PFSK-1 (cell line): ENCODE measurements around the gene RHOXF1.

Experiments
- FOXP2 ChIP-seq: optimal IDR thresholded peaks from 2 replicates; pipeline ENCODE3; 2011; ENCODE audit warnings: borderline replicate concordance, control low read depth, inconsistent platforms; ENCODE audit not compliant: insufficient read depth; ENCODE audit errors: extremely low read length, extremely low read depth
- POLR2AphosphoS5 ChIP-seq: IDR thresholded peaks from 2 replicates; pipeline ENCODE4 v1.6.1; 2012; ENCODE audit warnings: low read depth, mild to moderate bottlenecking, control low read depth, low read length, moderate library complexity
- SIN3A ChIP-seq: IDR thresholded peaks from 2 replicates; pipeline ENCODE4 v1.6.1; 2012; ENCODE audit warnings: mild to moderate bottlenecking, low read length, moderate library complexity, borderline replicate concordance; ENCODE audit not compliant: insufficient read depth
- TAF1 ChIP-seq: IDR thresholded peaks from 2 replicates; pipeline ENCODE4 v1.6.1; 2012; ENCODE audit warnings: low read length, control low read depth, borderline replicate concordance; ENCODE audit not compliant: insufficient read depth
- TF ChIP-seq, protein P1 (sequence below), 2 experiments: IDR thresholded peaks; 2 replicates each; pipeline versions ENCODE4 v1.6.1 to v1.8.0; 2011 to 2012; ENCODE audit warnings: low read depth in 2 of 2, low read length in 2 of 2, control low read depth in 1 of 2, inconsistent platforms in 1 of 2, mild to moderate bottlenecking in 1 of 2, moderate library complexity in 1 of 2; ENCODE audit not compliant: insufficient read depth in 1 of 2

Gene RHOXF1

DNA sequence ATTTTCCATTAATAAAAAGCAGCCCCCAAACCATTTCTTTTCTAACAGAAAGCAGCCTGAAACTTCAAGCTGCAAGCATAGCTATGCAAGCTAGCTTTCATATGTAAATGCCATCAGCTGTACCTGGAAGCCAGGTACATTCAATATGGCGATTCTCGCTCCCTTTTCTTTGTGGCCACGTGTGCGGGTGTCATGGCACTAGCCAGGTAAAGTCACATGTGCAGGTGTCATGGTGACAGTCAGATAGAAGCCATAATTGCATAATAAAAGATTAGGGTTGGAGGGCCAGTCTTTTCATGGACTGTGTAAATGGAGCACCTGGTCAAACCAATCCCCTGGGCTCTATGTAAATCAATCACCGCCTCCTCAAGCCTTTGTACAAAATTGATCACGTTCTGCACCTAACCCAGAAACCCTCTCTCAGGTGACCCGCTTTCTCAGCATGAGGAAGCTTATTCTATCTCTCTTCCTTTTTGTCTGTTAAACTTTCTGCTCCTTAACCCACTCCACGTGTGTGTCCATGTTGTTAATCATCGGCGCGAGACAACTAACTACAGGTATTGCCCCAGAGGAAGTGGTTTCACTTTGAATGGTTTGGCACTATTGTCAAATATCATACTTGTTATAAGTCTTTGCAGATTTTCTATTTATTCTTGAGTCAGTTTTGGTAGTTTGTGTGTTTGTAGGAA is 24.7 kb upstream of the RHOXF1 start:
- TF ChIP-seq SIN3A, result no peak
- no peak for TF ChIP-seq FOXP2
- TF ChIP-seq, protein P1, sequence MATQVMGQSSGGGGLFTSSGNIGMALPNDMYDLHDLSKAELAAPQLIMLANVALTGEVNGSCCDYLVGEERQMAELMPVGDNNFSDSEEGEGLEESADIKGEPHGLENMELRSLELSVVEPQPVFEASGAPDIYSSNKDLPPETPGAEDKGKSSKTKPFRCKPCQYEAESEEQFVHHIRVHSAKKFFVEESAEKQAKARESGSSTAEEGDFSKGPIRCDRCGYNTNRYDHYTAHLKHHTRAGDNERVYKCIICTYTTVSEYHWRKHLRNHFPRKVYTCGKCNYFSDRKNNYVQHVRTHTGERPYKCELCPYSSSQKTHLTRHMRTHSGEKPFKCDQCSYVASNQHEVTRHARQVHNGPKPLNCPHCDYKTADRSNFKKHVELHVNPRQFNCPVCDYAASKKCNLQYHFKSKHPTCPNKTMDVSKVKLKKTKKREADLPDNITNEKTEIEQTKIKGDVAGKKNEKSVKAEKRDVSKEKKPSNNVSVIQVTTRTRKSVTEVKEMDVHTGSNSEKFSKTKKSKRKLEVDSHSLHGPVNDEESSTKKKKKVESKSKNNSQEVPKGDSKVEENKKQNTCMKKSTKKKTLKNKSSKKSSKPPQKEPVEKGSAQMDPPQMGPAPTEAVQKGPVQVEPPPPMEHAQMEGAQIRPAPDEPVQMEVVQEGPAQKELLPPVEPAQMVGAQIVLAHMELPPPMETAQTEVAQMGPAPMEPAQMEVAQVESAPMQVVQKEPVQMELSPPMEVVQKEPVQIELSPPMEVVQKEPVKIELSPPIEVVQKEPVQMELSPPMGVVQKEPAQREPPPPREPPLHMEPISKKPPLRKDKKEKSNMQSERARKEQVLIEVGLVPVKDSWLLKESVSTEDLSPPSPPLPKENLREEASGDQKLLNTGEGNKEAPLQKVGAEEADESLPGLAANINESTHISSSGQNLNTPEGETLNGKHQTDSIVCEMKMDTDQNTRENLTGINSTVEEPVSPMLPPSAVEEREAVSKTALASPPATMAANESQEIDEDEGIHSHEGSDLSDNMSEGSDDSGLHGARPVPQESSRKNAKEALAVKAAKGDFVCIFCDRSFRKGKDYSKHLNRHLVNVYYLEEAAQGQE (IDR thresholded peaks at IDR 0.05; ENCODE audit: insufficient read depth in 1 of 2, low read depth in 2 of 2, low read length in 2 of 2), result no peak
- no peak for TF ChIP-seq TAF1
- TF ChIP-seq POLR2AphosphoS5, result no peak

DNA sequence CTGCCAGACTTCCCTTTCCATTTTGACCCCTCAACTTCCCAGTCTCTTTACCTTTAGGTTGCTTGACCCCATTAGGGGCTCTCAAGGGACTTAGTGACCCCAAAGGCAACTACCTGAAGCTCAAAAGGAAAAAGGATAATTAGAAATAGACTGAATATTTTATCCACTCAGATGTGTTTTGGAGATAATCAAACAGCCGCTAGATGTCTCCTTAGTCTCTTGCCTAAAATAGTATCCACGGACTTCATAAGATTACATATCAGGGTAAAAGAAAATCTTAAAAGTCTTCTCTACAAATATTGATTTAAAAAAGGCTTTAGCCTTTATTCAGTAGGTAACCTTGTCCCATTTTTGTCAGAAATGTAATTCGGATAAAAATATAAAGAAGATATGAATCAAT is 21.7 kb upstream of the RHOXF1 start:
- TF ChIP-seq FOXP2 (no peak), TAF1 (no peak), POLR2AphosphoS5 (no peak), SIN3A (no peak)
- TF ChIP-seq, protein P1 (IDR thresholded peaks at IDR 0.05; ENCODE audit: insufficient read depth in 1 of 2, low read depth in 2 of 2, low read length in 2 of 2), result no peak

DNA sequence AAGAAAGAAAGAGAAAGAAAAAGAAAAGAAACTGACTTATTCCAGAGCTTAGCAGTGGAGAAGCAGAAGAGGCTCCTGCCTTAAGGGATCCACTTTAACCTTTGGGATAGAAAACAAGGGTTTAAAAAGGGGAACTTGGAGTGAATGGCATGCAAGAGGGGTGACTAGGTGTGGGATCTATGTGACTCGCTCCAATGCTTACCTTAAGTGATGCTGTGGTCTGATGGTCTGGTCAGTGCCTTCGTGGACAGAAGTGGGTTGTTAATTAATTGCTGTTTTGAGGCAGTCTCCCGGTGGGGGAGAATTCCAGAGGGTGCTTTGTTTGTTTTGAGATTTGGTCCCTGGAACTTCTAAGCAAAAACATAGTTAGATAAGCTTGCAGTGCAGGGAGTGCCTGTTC is 21.1 kb upstream of the RHOXF1 start:
- no peak for TF ChIP-seq FOXP2
- no peak for TF ChIP-seq POLR2AphosphoS5
- TF ChIP-seq, protein P1 (IDR thresholded peaks at IDR 0.05; ENCODE audit: insufficient read depth in 1 of 2, low read depth in 2 of 2, low read length in 2 of 2), result no peak
- no peak for TF ChIP-seq TAF1
- TF ChIP-seq SIN3A, result no peak

DNA sequence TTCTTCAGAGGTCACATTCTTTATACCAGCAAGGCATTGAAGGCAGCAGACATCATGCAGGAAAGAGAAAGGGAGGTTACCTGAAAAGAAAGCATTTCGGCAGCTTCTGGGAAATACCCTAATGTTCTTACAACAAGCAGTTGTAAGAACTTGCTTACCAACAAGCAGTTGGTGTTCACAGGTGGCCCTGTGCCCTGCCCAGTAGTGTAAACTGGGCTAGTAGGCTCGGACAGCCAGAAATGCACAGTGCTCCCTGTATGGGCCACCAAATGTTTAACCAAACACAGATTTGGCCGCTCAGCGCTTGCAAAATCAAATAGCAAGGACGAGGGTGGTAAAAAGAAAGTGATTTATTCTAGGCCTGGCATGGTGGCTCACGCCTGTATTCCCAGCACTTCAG is 20.4 kb upstream of the RHOXF1 start:
- TF ChIP-seq SIN3A, result no peak
- no peak for TF ChIP-seq POLR2AphosphoS5
- TF ChIP-seq, protein P1 (IDR thresholded peaks at IDR 0.05; ENCODE audit: insufficient read depth in 1 of 2, low read depth in 2 of 2, low read length in 2 of 2), result no peak
- no peak for TF ChIP-seq TAF1

DNA sequence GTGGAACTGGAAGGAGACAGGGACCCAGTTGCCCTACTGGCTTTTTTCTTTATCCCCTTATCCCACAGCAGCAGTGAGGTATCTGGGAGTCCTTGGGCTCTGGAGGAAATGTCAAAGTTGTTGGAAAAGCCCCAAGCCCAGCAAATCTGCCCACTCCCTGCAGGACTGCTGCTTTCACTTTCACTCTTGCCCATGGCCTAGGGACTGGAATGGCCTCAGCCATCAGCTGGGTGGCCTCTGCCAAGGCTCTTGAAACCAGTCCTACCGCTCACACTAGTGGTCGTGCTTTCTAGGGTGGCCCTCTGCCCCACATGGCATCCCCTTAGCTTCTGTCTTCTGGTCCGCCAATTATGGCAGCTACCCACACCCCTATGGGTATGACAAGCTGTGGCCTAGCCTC is 9.7 kb upstream of the RHOXF1 start:
- no peak for TF ChIP-seq TAF1
- TF ChIP-seq POLR2AphosphoS5, result no peak
- TF ChIP-seq, protein P1 (IDR thresholded peaks at IDR 0.05; ENCODE audit: insufficient read depth in 1 of 2, low read depth in 2 of 2, low read length in 2 of 2), result no peak
- TF ChIP-seq FOXP2, result no peak
- no peak for TF ChIP-seq SIN3A
